ENCODE data around the gene CRYGD.

Gene CRYGD

DNA sequence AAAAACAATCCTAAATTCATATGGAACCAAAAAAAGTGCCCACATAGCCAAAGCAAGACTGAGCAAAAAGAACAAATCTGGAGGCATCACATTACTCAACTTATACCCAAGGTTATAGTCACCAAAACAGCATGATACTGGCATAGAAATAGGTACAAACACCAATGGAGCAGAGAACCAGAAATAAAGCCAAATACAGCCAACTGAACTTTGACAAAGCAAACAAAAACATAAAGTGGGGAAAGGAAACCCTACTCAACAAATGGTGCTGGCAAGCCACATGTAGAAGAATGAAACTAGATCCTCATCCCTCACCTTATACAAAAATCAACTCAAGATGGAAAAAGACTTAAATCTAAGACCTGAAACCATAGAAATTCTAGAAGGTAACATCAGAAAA, 40.5 kb downstream of the CRYGD start:
- no peak overlapping the region for H3K4me3 ChIP-seq (ENCODE audit: low read depth, low read length)
- TF ChIP-seq, protein P1, sequence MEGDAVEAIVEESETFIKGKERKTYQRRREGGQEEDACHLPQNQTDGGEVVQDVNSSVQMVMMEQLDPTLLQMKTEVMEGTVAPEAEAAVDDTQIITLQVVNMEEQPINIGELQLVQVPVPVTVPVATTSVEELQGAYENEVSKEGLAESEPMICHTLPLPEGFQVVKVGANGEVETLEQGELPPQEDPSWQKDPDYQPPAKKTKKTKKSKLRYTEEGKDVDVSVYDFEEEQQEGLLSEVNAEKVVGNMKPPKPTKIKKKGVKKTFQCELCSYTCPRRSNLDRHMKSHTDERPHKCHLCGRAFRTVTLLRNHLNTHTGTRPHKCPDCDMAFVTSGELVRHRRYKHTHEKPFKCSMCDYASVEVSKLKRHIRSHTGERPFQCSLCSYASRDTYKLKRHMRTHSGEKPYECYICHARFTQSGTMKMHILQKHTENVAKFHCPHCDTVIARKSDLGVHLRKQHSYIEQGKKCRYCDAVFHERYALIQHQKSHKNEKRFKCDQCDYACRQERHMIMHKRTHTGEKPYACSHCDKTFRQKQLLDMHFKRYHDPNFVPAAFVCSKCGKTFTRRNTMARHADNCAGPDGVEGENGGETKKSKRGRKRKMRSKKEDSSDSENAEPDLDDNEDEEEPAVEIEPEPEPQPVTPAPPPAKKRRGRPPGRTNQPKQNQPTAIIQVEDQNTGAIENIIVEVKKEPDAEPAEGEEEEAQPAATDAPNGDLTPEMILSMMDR (IDR thresholded peaks at IDR 0.05; ENCODE audit: control insufficient read depth, extremely low read depth, insufficient read depth): no peak
- no peak for DNase-seq (ENCODE audit: low read depth)

DNA sequence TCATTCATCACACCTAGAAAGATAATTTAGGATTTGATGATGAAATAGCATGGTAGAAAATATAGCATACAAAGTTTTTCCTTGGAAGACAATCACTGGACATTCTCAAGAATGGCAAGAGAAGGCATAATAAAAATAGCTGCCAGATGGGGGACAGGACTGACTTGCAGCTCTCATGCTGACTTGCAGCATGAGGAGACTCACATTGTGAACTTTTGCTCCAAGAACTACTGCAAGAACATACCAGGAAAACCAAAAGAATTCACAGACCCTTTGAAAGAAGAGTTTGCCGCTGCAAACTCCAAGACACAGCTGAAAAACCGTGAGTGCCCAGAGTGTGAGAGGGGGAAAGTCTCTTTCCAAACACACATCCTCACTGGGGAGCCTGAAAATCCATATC, 47.0 kb downstream of the CRYGD start:
- TF ChIP-seq, protein P1 (IDR thresholded peaks at IDR 0.05; ENCODE audit: control insufficient read depth, extremely low read depth, insufficient read depth): no peak
- DNase-seq (ENCODE audit: low read depth): no peak
- H3K4me3 ChIP-seq (ENCODE audit: low read depth, low read length): no peak overlapping the region

DNA sequence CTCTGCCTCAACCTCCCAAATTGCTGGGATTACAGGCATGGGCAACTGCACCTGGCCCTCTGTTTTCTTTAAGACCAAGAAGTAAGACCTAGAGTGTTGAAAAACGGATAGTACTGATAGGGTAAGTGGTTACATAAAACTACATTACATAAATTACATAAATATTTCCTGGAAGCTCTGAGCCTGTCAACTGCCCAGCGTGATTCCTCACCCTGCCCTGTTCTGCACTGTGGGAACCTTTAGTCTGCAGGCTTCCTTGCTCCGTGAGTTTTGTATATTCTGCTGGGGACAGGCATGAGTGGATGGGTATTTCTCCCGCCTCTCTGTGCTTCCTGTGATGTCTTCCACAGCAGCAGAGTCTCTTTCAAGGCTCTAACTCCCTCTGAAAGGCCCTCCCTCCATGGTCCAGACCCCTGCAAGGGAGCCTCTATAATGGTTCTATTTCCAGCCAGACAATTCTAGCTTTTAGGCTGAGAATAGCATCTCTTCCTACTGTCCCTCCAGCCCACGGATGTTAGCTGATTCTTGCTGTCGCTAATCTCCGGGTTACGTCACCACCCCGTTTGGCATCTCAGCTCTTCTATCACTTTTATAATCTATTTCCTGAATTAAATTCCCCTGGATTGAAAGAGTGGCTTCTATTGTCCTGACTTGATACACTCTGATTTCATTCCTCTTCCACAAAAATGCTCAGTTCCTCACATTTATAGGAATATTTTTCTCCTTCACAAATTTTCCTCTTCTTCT, 49.5 kb downstream of the CRYGD start:
- TF ChIP-seq, protein P1 (IDR thresholded peaks at IDR 0.05; ENCODE audit: control insufficient read depth, extremely low read depth, insufficient read depth): no peak
- no peak overlapping the region for H3K4me3 ChIP-seq (ENCODE audit: low read depth, low read length)
- DNase-seq (ENCODE audit: low read depth): no peak

DNA sequence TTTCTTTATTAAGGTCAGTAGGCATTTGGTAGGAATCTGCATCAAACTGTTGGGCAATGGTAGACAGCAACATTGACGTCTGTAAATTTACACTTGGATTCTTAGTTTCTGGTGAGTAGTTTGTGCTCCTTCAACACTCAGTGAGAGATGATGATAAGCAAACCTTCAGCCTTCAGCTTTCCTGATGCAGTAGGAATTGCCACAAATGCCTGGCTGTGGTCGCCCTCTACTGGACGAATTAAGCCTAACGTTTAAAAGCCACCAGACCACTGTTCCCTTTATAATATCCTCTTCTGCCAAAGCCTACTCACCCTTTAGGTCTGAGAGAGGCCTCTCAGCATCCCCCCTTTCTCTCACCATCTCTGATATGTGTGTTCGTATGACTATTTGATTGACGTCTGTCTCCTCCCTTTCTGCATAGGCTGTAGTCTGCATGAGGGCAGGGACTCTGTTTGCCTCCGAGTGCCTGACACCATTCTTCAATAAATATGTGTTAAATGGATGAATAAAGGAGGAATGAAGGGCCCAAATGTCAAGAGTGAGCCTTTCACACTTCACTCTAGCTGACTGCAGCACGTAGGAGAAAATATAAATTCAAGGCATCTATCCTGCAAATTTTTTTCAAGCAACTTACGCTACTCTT, 52.0 kb downstream of the CRYGD start:
- no peak for DNase-seq (ENCODE audit: low read depth)
- TF ChIP-seq, protein P1 (IDR thresholded peaks at IDR 0.05; ENCODE audit: control insufficient read depth, extremely low read depth, insufficient read depth): peak; percentile 86
- no peak overlapping the region for H3K4me3 ChIP-seq (ENCODE audit: low read depth, low read length)
